KMS-11 (cell line): ENCODE results near the gene SLC11A1.

Experiments
- H2AFZ ChIP-seq: fragments of 200-600 bp; sonication (generic); 2 replicates; pipeline ENCODE4 v1.6.1; 2016; ENCODE audit warnings: antibody characterized with exemption, mixed run types, low read depth
- H3K27ac ChIP-seq: fragments of 200-600 bp; sonication (generic); 2 replicates; pipeline ENCODE4 v1.6.1; 2016; ENCODE audit warnings: mild to moderate bottlenecking, mixed run types
- H3K27me3 ChIP-seq: fragments of 200-600 bp; sonication (generic); 2 replicates; pipeline ENCODE4 v1.6.1; 2017; ENCODE audit warnings: mild to moderate bottlenecking, low read depth, mixed run types, moderate library complexity; ENCODE audit not compliant: insufficient read depth
- H3K36me3 ChIP-seq: fragments of 200-600 bp; sonication (generic); 2 replicates; pipeline ENCODE4 v1.6.1; 2017; ENCODE audit warnings: mild to moderate bottlenecking, mixed run types; ENCODE audit not compliant: insufficient read depth
- H3K4me1 ChIP-seq: fragments of 200-600 bp; sonication (generic); 2 replicates; pipeline ENCODE4 v1.6.1; 2016; ENCODE audit warnings: mild to moderate bottlenecking, low read depth, mixed run types; ENCODE audit not compliant: poor library complexity, severe bottlenecking
- H3K4me2 ChIP-seq: fragments of 200-600 bp; sonication (generic); 2 replicates; pipeline ENCODE4 v1.7.0; 2016; ENCODE audit warnings: mild to moderate bottlenecking, mixed run types
- H3K4me3 ChIP-seq: fragments of 200-600 bp; sonication (generic); IDR thresholded peaks from 2 replicates; pipeline ENCODE4 v1.6.1; 2017; ENCODE audit warnings: low read depth, low read length, mixed read lengths; ENCODE audit not compliant: insufficient read depth
- H3K79me2 ChIP-seq: fragments of 200-600 bp; sonication (generic); 2 replicates; pipeline ENCODE4 v1.6.1; 2016; ENCODE audit warnings: low read depth, mixed run types; ENCODE audit not compliant: insufficient read depth
- H3K9ac ChIP-seq: fragments of 200-600 bp; sonication (generic); 2 replicates; pipeline ENCODE4 v1.6.1; 2016; ENCODE audit warnings: mild to moderate bottlenecking, mixed run types
- H4K20me1 ChIP-seq: fragments of 200-600 bp; sonication (generic); 2 replicates; pipeline ENCODE4 v1.6.1; 2016; ENCODE audit warnings: mild to moderate bottlenecking, mixed run types; ENCODE audit not compliant: insufficient read depth
- TF ChIP-seq, protein P1 (sequence below): fragments of 200-600 bp; sonication (generic); conservative IDR thresholded peaks from 2 replicates; pipeline ENCODE4 v1.6.1; 2017; ENCODE audit warnings: low read depth, mild to moderate bottlenecking, antibody characterized with exemption, low read length, moderate library complexity, mixed read lengths

Gene SLC11A1

GRCh38 chr2:218432676-218433365 lies 50.7 kb downstream of the SLC11A1 start:
- Histone ChIP-seq H2AFZ (no peak overlapping the region), H4K20me1 (no peaks in the 10 kb centered on the region), H3K36me3 (no peaks in the 10 kb centered on the region), H3K4me3 (no peak overlapping the region), H3K27ac (no peak overlapping the region), H3K27me3 (no peaks in the 10 kb centered on the region), H3K79me2 (no peaks in the 10 kb centered on the region), H3K4me2 (no peak overlapping the region), H3K9ac (no peak overlapping the region), H3K4me1 (no peaks in the 10 kb centered on the region)
- TF ChIP-seq, protein P1, sequence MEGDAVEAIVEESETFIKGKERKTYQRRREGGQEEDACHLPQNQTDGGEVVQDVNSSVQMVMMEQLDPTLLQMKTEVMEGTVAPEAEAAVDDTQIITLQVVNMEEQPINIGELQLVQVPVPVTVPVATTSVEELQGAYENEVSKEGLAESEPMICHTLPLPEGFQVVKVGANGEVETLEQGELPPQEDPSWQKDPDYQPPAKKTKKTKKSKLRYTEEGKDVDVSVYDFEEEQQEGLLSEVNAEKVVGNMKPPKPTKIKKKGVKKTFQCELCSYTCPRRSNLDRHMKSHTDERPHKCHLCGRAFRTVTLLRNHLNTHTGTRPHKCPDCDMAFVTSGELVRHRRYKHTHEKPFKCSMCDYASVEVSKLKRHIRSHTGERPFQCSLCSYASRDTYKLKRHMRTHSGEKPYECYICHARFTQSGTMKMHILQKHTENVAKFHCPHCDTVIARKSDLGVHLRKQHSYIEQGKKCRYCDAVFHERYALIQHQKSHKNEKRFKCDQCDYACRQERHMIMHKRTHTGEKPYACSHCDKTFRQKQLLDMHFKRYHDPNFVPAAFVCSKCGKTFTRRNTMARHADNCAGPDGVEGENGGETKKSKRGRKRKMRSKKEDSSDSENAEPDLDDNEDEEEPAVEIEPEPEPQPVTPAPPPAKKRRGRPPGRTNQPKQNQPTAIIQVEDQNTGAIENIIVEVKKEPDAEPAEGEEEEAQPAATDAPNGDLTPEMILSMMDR, result no peak

DNA sequence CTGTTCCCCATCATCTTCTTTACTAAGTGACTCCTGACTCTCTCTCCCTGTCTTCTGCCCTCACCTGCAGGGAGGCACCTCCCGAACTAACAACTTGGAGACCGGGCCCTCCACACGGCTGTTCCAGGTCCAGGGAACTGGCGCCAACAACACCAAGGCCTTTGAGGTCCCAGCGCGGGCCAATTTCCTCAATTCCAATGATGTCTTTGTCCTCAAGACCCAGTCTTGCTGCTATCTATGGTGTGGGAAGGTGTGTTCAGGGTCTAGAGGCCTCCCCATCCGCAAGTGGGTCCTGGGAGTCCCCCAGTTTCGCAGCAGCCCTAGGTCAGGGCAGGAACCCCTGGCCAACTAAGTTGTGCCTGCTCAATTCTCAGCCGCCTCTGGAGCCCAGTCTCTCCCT lies 52.4 kb downstream of the SLC11A1 start:
- H3K27ac ChIP-seq, result no peak overlapping the region
- TF ChIP-seq, protein P1, result no peak
- no peak overlapping the region for H3K4me2 ChIP-seq
- no peak overlapping the region for H3K4me3 ChIP-seq
- no peaks in the 10 kb centered on the region for H3K4me1 ChIP-seq
- H3K27me3 ChIP-seq, result no peaks in the 10 kb centered on the region
- no peaks in the 10 kb centered on the region for H3K79me2 ChIP-seq
- H3K36me3 ChIP-seq, result no peaks in the 10 kb centered on the region
- H4K20me1 ChIP-seq, result no peaks in the 10 kb centered on the region
- H3K9ac ChIP-seq, result no peak overlapping the region
- H2AFZ ChIP-seq, result no peak overlapping the region

DNA sequence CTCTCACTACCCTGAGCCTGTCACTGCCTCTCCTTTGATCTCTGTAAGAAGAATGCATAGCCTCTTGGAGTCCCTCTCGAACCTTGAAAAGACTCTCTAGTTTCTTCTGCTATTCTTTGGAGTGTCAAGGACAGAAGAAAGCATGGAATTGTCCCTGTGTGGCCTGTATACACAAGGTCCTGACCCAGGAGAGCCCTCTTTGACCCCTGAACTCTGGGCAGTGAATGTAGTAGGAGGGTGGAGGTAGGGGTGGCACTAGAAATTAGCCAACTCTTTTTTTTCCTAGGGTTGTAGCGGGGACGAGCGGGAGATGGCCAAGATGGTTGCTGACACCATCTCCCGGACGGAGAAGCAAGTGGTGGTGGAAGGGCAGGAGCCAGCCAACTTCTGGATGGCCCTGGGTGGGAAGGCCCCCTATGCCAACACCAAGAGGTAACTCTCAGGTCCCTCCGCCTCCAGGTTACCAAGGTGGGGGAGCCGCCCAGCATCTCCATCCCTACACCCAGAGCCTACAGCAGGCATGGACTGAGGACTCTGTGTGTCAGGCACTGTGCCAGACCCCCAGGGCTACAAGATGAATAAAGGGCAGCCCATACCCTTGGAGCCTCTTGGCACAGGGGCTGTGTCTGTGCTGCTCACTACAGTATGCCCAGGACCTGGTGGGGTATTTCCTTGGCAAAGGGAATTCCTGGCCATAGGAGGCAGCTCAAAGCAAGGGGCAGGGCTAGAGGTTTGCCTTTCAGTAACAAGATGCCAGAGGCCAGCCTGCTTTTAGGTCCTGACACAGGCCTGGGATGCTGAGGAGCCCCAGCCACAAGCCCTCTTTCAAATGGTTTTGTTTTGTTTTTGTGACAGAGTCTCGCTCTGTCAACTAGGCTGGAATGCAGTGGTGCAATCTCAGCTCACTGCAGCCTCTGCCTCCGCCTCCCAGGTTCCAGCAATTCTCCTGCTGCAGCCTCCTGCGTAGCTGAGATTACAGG lies 53.2 kb downstream of the SLC11A1 start:
- no peaks in the 10 kb centered on the region for H3K36me3 ChIP-seq
- no peak overlapping the region for H3K27ac ChIP-seq
- H3K4me1 ChIP-seq, result no peaks in the 10 kb centered on the region
- H3K27me3 ChIP-seq, result no peaks in the 10 kb centered on the region
- H3K4me2 ChIP-seq, result no peak overlapping the region
- TF ChIP-seq, protein P1, result no peak
- H3K4me3 ChIP-seq, result no peak overlapping the region
- H3K9ac ChIP-seq, result no peak overlapping the region
- no peak overlapping the region for H2AFZ ChIP-seq
- H3K79me2 ChIP-seq, result no peaks in the 10 kb centered on the region
- H4K20me1 ChIP-seq, result no peaks in the 10 kb centered on the region

DNA sequence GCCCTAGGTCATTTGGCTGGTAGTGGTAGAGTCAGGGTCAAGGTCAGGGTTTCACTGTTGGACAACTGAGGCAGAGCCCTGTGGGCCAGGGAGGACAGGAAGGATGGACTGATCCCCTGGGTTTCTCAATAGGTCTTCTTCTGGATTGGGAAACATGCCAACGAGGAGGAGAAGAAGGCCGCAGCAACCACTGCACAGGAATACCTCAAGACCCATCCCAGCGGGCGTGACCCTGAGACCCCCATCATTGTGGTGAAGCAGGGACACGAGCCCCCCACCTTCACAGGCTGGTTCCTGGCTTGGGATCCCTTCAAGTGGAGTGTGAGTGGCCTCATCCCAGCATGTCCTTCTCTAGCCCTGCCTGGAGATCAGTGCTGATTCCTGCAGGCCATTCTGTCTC lies 54.9 kb downstream of the SLC11A1 start:
- Histone ChIP-seq H4K20me1 (no peaks in the 10 kb centered on the region), H3K4me1 (peaks cover 3% of the 10 kb centered on the region), H3K36me3 (no peaks in the 10 kb centered on the region), H3K79me2 (no peaks in the 10 kb centered on the region), H3K27me3 (no peaks in the 10 kb centered on the region), H3K4me2 (no peak overlapping the region), H2AFZ (no peak overlapping the region), H3K9ac (no peak overlapping the region), H3K4me3 (no peak overlapping the region), H3K27ac (no peak overlapping the region)
- TF ChIP-seq, protein P1, result no peak
